Measurements from ENCODE around the gene LY6G6D. TPM values are rescaled to one million over a fixed set of nuclear protein-coding genes. Genes with fewer than 3 reads are reported as not detected.

LY6G6D gene
- total RNA-seq, 4 donors from 2014 or later, result not detected

DNA sequence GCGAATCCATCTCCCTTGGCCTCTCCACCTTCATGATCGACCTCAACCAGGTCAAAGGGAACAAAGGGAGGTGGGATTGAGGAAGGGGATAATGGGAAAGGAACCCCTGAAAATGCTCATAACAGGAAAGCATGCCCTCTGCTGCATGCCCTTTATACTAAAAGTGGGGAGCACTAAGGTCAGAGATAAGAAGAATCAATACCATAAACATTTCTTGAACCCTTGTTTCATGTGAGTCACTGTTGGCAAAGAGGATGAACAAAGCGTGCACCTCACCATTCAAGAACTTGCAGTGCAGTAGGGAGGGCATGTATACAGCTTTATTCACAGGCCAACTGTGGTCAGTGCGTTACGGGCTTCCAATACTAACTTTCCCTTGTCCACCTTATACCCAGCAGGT is 45.6 kb downstream of the LY6G6D start:
- DNase-seq, result no peak
- no peak overlapping the region for H3K27ac ChIP-seq
- no peaks in the 10 kb centered on the region for H3K4me1 ChIP-seq
- H3K4me3 ChIP-seq (replicated peaks in 1 of 3), result no peak overlapping the region
- no peaks in the 10 kb centered on the region for H3K9me3 ChIP-seq
- 93 to 98% methylated on average over 5 of the region's 5 CpGs for WGBS, 2 donors
- intact Hi-C loops (cut with DNase I), result no loop called here
- TF ChIP-seq, protein P1, sequence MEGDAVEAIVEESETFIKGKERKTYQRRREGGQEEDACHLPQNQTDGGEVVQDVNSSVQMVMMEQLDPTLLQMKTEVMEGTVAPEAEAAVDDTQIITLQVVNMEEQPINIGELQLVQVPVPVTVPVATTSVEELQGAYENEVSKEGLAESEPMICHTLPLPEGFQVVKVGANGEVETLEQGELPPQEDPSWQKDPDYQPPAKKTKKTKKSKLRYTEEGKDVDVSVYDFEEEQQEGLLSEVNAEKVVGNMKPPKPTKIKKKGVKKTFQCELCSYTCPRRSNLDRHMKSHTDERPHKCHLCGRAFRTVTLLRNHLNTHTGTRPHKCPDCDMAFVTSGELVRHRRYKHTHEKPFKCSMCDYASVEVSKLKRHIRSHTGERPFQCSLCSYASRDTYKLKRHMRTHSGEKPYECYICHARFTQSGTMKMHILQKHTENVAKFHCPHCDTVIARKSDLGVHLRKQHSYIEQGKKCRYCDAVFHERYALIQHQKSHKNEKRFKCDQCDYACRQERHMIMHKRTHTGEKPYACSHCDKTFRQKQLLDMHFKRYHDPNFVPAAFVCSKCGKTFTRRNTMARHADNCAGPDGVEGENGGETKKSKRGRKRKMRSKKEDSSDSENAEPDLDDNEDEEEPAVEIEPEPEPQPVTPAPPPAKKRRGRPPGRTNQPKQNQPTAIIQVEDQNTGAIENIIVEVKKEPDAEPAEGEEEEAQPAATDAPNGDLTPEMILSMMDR (IDR thresholded peaks at IDR 0.05), result no peak
- H3K27me3 ChIP-seq, result no peaks in the 10 kb centered on the region
- H3K36me3 ChIP-seq, result no peaks in the 10 kb centered on the region

DNA sequence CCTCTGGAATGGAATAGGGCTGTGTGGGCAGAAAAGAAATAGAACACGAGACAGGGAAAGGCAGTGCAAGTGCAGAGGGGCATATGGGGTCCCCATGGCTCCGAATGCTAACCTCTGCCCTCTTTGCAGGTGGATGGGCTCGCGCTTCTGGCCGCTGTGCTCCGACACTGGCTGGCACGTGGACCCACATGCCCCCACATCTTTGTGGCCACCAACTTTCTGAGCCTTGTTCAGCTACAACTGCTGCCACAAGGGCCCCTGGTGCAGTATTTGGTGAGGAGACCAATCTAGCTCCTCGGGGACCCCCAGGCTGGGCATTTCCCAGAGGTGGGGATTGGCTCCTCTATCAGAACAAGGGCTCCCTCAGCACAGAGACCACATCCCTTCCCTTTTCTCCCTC is 46.2 kb downstream of the LY6G6D start:
- intact Hi-C loops (cut with DNase I), result no loop called here

DNA sequence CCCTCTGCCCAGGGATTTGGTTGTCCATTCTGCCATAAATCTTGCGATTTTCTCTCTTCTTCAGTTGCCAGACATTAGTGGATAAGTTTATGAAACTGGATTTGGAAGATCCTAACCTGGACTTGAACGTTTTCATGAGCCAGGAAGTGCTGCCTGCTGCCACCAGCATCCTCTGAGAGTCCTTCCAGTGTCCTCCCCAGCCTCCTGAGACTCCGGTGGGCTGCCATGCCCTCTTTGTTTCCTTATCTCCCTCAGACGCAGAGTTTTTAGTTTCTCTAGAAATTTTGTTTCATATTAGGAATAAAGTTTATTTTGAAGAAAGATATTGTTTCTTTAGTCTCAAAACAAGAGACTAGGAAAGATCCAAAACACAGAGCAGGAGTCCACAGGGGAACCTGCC is 47.2 kb downstream of the LY6G6D start, which contains the start of gene SAPCD1:
Gene SAPCD1 (plus strand): TSS at position 301 of the 400 bp plus-strand sequence. CDS start 399 bp downstream, outside the sequence.
- 75 to 78% methylated on average over 4 of the region's 4 CpGs for WGBS, 2 donors
- H3K27ac ChIP-seq, result no peak within 1 kb of the TSS
- no peak for DNase-seq
- H3K27me3 ChIP-seq, result no peaks in the 10 kb centered on the region
- H3K4me1 ChIP-seq, result no peaks in the 10 kb centered on the region
- intact Hi-C loops (cut with DNase I), result no loop called here
- no peaks in the 10 kb centered on the region for H3K36me3 ChIP-seq
- H3K9me3 ChIP-seq, result no peaks in the 10 kb centered on the region
- TF ChIP-seq, protein P1 (IDR thresholded peaks at IDR 0.05), result no peak
- TF ChIP-seq POLR2A (IDR thresholded peaks at IDR 0.05), result no peak
- no peak within 1 kb of the TSS for H3K4me3 ChIP-seq (replicated peaks in 1 of 3)

More for the DNA sequence above, 46.2 kb downstream of the LY6G6D start:
- no peaks in the 10 kb centered on the region for H3K36me3 ChIP-seq
- H3K4me3 ChIP-seq (replicated peaks in 1 of 3), result no peak overlapping the region
- H3K27me3 ChIP-seq, result no peaks in the 10 kb centered on the region
- DNase-seq, result no peak
- no peak for TF ChIP-seq POLR2A (IDR thresholded peaks at IDR 0.05)
- TF ChIP-seq, protein P1 (IDR thresholded peaks at IDR 0.05), result no peak
- 95 to 96% methylated on average over 7 to 8 of the region's 8 CpGs for WGBS, 2 donors
- no peaks in the 10 kb centered on the region for H3K9me3 ChIP-seq
- no peaks in the 10 kb centered on the region for H3K4me1 ChIP-seq
- H3K27ac ChIP-seq, result no peak overlapping the region

DNA sequence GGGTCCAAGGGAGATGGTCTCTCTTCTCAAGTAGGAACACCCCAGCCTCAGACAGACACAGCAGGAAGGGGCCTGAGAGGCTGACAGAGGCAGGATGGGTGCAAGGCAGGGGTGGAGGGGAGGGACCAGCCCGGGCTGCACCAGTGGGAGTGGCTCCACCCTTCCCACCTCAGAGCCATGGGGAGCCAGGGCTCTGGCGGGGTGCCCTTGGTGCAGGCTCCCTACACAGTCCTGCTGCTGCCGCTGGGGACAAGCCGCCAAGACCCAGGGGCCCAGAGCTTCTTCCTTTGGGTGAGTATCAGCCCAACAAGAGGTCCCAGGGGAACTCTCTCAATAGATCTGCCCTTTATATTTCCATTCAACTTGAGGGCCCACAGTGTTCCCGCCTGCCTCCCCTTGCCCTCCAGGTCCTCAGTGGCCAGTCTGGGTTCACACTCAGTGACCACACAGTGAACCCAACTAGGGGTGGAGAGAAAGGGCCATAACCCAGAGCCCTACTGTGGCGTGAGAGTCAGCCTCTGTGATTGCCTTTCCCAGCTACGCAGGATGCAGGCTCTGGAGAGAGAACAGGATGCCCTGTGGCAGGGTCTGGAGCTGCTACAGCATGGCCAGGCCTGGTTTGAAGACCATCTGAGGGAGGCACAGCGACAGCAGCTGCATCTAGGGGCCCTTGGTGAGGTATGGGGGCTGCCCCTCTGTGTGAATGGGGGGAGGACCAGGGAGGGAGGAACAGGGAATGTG is 47.9 kb downstream of the LY6G6D start:
- Histone ChIP-seq H3K27me3 (no peaks in the 10 kb centered on the region), H3K9me3 (no peaks in the 10 kb centered on the region), H3K36me3 (no peaks in the 10 kb centered on the region), H3K4me1 (no peaks in the 10 kb centered on the region), H3K4me3 (replicated peaks in 1 of 3) (no peak overlapping the region), H3K27ac (no peak overlapping the region)
- DNase-seq, result no peak
- no peak for TF ChIP-seq POLR2A (IDR thresholded peaks at IDR 0.05)
- TF ChIP-seq, protein P1 (IDR thresholded peaks at IDR 0.05), result no peak
- 68 to 78% methylated on average over 4 to 5 of the region's 8 CpGs for WGBS, 2 donors
- intact Hi-C loops (cut with DNase I), result no loop called here

DNA sequence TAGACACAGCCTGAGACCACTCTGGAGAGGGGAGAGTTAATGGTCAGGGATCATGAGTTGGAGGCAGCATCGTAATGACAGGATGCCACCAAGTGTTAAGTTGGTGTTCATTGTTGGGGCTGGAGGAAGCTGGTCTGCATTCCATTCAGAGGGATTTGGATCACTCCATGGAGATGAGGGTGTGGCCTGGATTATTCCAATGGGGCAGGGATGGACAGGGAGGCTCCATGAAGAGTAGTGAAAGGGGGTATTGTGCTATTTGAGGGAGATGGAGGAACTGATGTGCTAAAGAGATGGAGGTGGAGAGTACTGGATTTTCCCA is 48.4 kb downstream of the LY6G6D start:
- DNase-seq, result no peak
- intact Hi-C loops (cut with DNase I), result no loop called here
- Histone ChIP-seq H3K4me1 (no peaks in the 10 kb centered on the region), H3K4me3 (replicated peaks in 1 of 3) (no peak overlapping the region), H3K27me3 (no peaks in the 10 kb centered on the region), H3K9me3 (no peaks in the 10 kb centered on the region), H3K27ac (no peak overlapping the region), H3K36me3 (no peaks in the 10 kb centered on the region)
- TF ChIP-seq, protein P1 (IDR thresholded peaks at IDR 0.05), result no peak
- TF ChIP-seq POLR2A (IDR thresholded peaks at IDR 0.05), result no peak
- 26 to 33% methylated on average over 1 of the region's 1 CpG for WGBS, 2 donors
